K562 (cell line): ENCODE results near the gene SLC5A10. TPM values are rescaled to one million over a fixed set of nuclear protein-coding genes. Genes with fewer than 3 reads are reported as not detected.

ENCODE experiments used
- ATAC-seq: fragments of 200-7000 bp; cut with Tn5 transposase; 3 replicates; pipeline ENCODE4 v1.9.1; 2020; ENCODE audit warnings: moderate library complexity
- BruUV-seq: library from RNA; stranded (reverse); fragments of 400-500 nt; replicated peaks from 2 replicates; lab custom pipeline; 2021; lab: Mats Ljungman, UMichigan
- CTCF ChIA-PET: fragments of 300-600 bp; formaldehyde crosslinking; extraction: SDS; loops from one replicate; lab custom pipeline; 2021; ENCODE audit warnings: low intra/inter-chr PET ratio; lab: Yijun Ruan, JAX
- POLR2A ChIA-PET: fragments of 300-600, 350-650 bp; sonication (Branson Sonifier 250); formaldehyde crosslinking; extraction: SDS; loops from one replicate; lab custom pipeline; 2021; ENCODE audit warnings: antibody characterized with exemption, inconsistent platforms; lab: Yijun Ruan, JAX
- DNase-seq, 4 experiments: peaks; one replicate each; pipeline versions ENCODE4 v3.0.0 to v3.0.0-alpha.2; 2011 to 2018; ENCODE audit warnings: low spot score in 3 of 4, mixed read lengths in 3 of 4; ENCODE audit errors: extremely low read depth in 1 of 4
- FAIRE-seq: peaks from 2 replicates; lab custom pipeline; 2011; peaks lifted over from hg19 to GRCh38; lab: Jason Lieb, UNC
- H2AFZ ChIP-seq: 2 replicates; pipeline ENCODE4 v1.6.0; 2011; ENCODE audit warnings: low read depth, low read length, control low read depth, inconsistent platforms
- H3K27ac ChIP-seq: fragments of 200-600 bp; 3 replicates; pipeline ENCODE4 v1.8.0; 2011; ENCODE audit warnings: low read depth, mild to moderate bottlenecking, control low read depth, inconsistent platforms, low read length, moderate library complexity, mixed read lengths; ENCODE audit errors: extremely low read depth
- H3K27me3 ChIP-seq, 2 experiments: fragments of 300-600 bp in 1 of 2; 2 replicates in 1 of 2; 3 replicates in 1 of 2; pipeline versions ENCODE4 v1.6.0 to v1.8.0; 2011; ENCODE audit warnings: inconsistent platforms in 2 of 2, low read length in 2 of 2, mild to moderate bottlenecking in 1 of 2, mixed read lengths in 1 of 2, moderate library complexity in 1 of 2; ENCODE audit not compliant: control insufficient read depth in 2 of 2, insufficient read depth in 2 of 2
- H3K36me3 ChIP-seq: fragments of 300-600 bp; 3 replicates; pipeline ENCODE4 v1.8.0; 2011; ENCODE audit warnings: mild to moderate bottlenecking, low read length, inconsistent platforms; ENCODE audit not compliant: control insufficient read depth, insufficient read depth
- H3K4me1 ChIP-seq, 2 experiments: fragments of 200-600 bp in 1 of 2; replicated peaks in 1 of 2; 2 replicates in 1 of 2; 3 replicates in 1 of 2; pipeline versions ENCODE4 v1.5.1 to v1.8.0; 2011; ENCODE audit warnings: inconsistent platforms in 2 of 2, low read length in 2 of 2, mild to moderate bottlenecking in 1 of 2, mixed read lengths in 1 of 2, moderate library complexity in 1 of 2; ENCODE audit not compliant: control insufficient read depth in 2 of 2, insufficient read depth in 2 of 2
- H3K4me2 ChIP-seq: 2 replicates; pipeline ENCODE4 v1.6.1; 2011; ENCODE audit warnings: low read length, control low read depth, inconsistent platforms, mixed read lengths; ENCODE audit not compliant: insufficient read depth
- H3K4me3 ChIP-seq: fragments of 200-600 bp; sonication (generic), shearing (Covaris generic); 2 replicates; pipeline ENCODE4 v1.5.1; 2016; ENCODE audit warnings: control low read depth, inconsistent platforms
- H3K79me2 ChIP-seq: fragments of 200-600 bp; 3 replicates; pipeline ENCODE4 v1.8.0; 2011; ENCODE audit warnings: low read length, inconsistent platforms; ENCODE audit not compliant: control insufficient read depth, insufficient read depth
- H3K9ac ChIP-seq, 2 experiments: 2 replicates each; pipeline versions ENCODE4 v1.6.0 to v1.6.1; 2011; ENCODE audit warnings: low read depth in 2 of 2, low read length in 2 of 2, control low read depth in 1 of 2, inconsistent platforms in 1 of 2, mild to moderate bottlenecking in 1 of 2, mixed read lengths in 1 of 2; ENCODE audit not compliant: insufficient read depth in 1 of 2
- H3K9me1 ChIP-seq: one replicate; pipeline ENCODE4 v1.6.0; 2011; ENCODE audit warnings: inconsistent platforms, mild to moderate bottlenecking, low read length, moderate library complexity; ENCODE audit not compliant: control insufficient read depth, insufficient read depth
- H3K9me3 ChIP-seq: replicated peaks from 2 replicates; pipeline ENCODE4 v1.5.1; 2011; ENCODE audit warnings: low read depth, low read length, inconsistent platforms; ENCODE audit not compliant: control insufficient read depth, insufficient read depth
- H4K20me1 ChIP-seq: replicated peaks from 2 replicates; pipeline ENCODE4 v1.6.1; 2011; ENCODE audit warnings: low read length, inconsistent platforms, mixed read lengths; ENCODE audit not compliant: control insufficient read depth, insufficient read depth
- CBX1 ChIP-seq: sonication (generic); IDR thresholded peaks from 2 replicates; pipeline ENCODE4 v1.6.1; 2016; ENCODE audit warnings: antibody characterized with exemption, low read depth, mild to moderate bottlenecking
- CCAR2 ChIP-seq: fragments of 200-400 bp; formaldehyde crosslinking; IDR thresholded peaks from 2 replicates; pipeline ENCODE4 v1.6.1; 2017; ENCODE audit warnings: mild to moderate bottlenecking, low read depth, low read length
- CHD4 ChIP-seq: fragments of 200-600 bp; sonication (generic); IDR thresholded peaks from 3 replicates; pipeline ENCODE4 v1.6.1; 2012; ENCODE audit warnings: low read depth, mild to moderate bottlenecking, mixed read lengths, low read length, inconsistent platforms; ENCODE audit not compliant: insufficient read depth, insufficient replicate concordance, poor library complexity, severe bottlenecking
- FOXA3 ChIP-seq, 2 experiments: fragments of 450-650 bp in 1 of 2; sonication (generic) in 1 of 2; formaldehyde crosslinking; IDR thresholded peaks in 1 of 2; conservative IDR thresholded peaks in 1 of 2; 2 replicates each; pipeline versions ENCODE4 v1.4.0 to v1.8.0; 2020 to 2022; ENCODE audit warnings: mild to moderate bottlenecking in 2 of 2, missing genetic modification reagents in 1 of 2
- MTF1 ChIP-seq: fragments of 250-450 bp; sonication (Bioruptor Pico); IDR thresholded peaks from 2 replicates; pipeline ENCODE4 v1.9.0; 2021; ENCODE audit warnings: moderate library complexity, mild to moderate bottlenecking, inconsistent platforms, borderline replicate concordance
- OTX1 ChIP-seq: fragments of 450-650 bp; formaldehyde crosslinking; IDR thresholded peaks from 2 replicates; pipeline ENCODE4 v1.4.0; 2022; ENCODE audit warnings: mild to moderate bottlenecking
- RNF219 ChIP-seq: fragments of 250-450 bp; sonication (Bioruptor Pico); IDR thresholded peaks from 2 replicates; pipeline ENCODE4 v1.5.0; 2022; ENCODE audit warnings: mild to moderate bottlenecking
- SNIP1 ChIP-seq: fragments of 450-650 bp; IDR thresholded peaks from 2 replicates; pipeline ENCODE4 v1.7.1; 2017; ENCODE audit warnings: low read depth, mild to moderate bottlenecking
- STAG1 ChIP-seq: sonication (generic); formaldehyde crosslinking; IDR thresholded peaks from 2 replicates; pipeline ENCODE4 v1.5.0; 2020; ENCODE audit warnings: missing genetic modification reagents, borderline replicate concordance
- TCF15 ChIP-seq: fragments of 250-450 bp; sonication (Bioruptor Pico); IDR thresholded peaks from 2 replicates; pipeline ENCODE4 v1.8.0; 2022; ENCODE audit warnings: moderate library complexity, mild to moderate bottlenecking, inconsistent platforms
- TEAD2 ChIP-seq: fragments of 450-650 bp; IDR thresholded peaks from 2 replicates; pipeline ENCODE4 v1.6.1; 2016; ENCODE audit warnings: missing genetic modification characterization, control low read depth, missing compliant biosample characterization
- ZNF212 ChIP-seq: fragments of 450-650 bp; formaldehyde crosslinking; IDR thresholded peaks from 2 replicates; pipeline ENCODE4 v1.4.0; 2020; ENCODE audit warnings: mild to moderate bottlenecking
- ZNF395 ChIP-seq: fragments of 200-800 bp; sonication (Bioruptor generic); IDR thresholded peaks from 2 replicates; pipeline ENCODE4 v1.6.1; 2017; ENCODE audit warnings: missing genetic modification characterization, missing compliant biosample characterization
- ZNF512 ChIP-seq: IDR thresholded peaks from 2 replicates; pipeline ENCODE4 v1.6.1; 2016; ENCODE audit warnings: missing genetic modification characterization, missing compliant biosample characterization
- ZNF57 ChIP-seq: fragments of 450-650 bp; formaldehyde crosslinking; IDR thresholded peaks from 2 replicates; pipeline ENCODE4 v1.4.0; 2020; ENCODE audit warnings: mild to moderate bottlenecking, moderate library complexity
- WGBS: fragments of 100-300 bp; shearing (Covaris generic); methylation state at CpG from one replicate; pipeline ENCODE4 v1.1.6; 2016; ENCODE audit warnings: low coverage, mixed read lengths; ENCODE audit not compliant: insufficient coverage; ENCODE audit errors: missing lambda C conversion rate; 5-methylcytosine and 5-hydroxymethylcytosine counted together
- in situ Hi-C: fragments of 300-500 bp; cut with MboI; formaldehyde crosslinking; loops from 4 replicates; pipeline ENCODE4 v1.15.0; 2018; ENCODE audit warnings: inconsistent platforms, mixed read lengths
- intact Hi-C: fragments of 100-400 bp; cut with micrococcal nuclease; formaldehyde crosslinking; loops from 2 replicates; pipeline ENCODE4 v1.14.2; 2022
- polyA plus RNA-seq, 8 experiments: library from polyadenylated mRNA; depleted of rRNA in 4 of 8; stranded (reverse) in 5 of 8; unstranded in 3 of 8; fragments of >200 nt; fragmentation: Nextera tagmentation in 2 of 8; fragmentation: Illumina TruSeq in 1 of 8; extraction: Ambion mirVana in 2 of 8; extraction: Trizol in 1 of 8; gene quantifications; 2 replicates each; pipeline versions ENCODE4 v1.2.1 to v1.2.3, GENCODE V29; 2011 to 2014; ENCODE audit warnings: inconsistent platforms in 1 of 8, missing spikeins in 1 of 8
- total RNA-seq, 7 experiments: library from RNA; depleted of rRNA in 6 of 7; stranded (reverse); fragments of >200 nt in 6 of 7; fragmentation: Illumina TruSeq in 2 of 7; extraction: Trizol in 2 of 7; gene quantifications; 2 replicates each; pipeline versions ENCODE4 v1.2.1 to v1.2.3, GENCODE V29; 2011 to 2021; ENCODE audit warnings: low replicate concordance in 1 of 7

The SLC5A10 gene
- total and polyA plus RNA-seq, 9 of the 15 experiments (the other 6 are each of a cell fraction or from before 2014, with no cell fraction given), result 0.03 to 0.09 (median 0.03) TPM; not detected in 5

- TF ChIP-seq ZNF57 (CRISPR knock-in tag) (no peak), CCAR2 (no peak), CBX1 (no peak)
These were observed 26.7 kb downstream of the SLC5A10 start (continued) for GRCh38 chr17:18978655-18979054.

- BruUV-seq, result no TSS peak
- ATAC-seq, result no peak
- intact Hi-C loops (no loop called here), in situ Hi-C loops (no loop called here)
- H2AFZ ChIP-seq, result no peak overlapping the region
- ChIA-PET POLR2A (interaction anchor here (0.7 to 1.6 kb wide), 3 partner anchors 13 to 16 kb away, joined by 3 to 4 read pairs (median 4); no protein-coding TSS in a partner anchor), CTCF (no interaction called here)
- peaks cover 10 to 36% of the 10 kb centered on the region in 2 experiments; a peak in 4 of 5 replicates for H3K4me1 ChIP-seq
- no peaks in the 10 kb centered on the region for H3K9me3 ChIP-seq
- no peaks in the 10 kb centered on the region for H3K9me1 ChIP-seq
- 96% methylated on average over 9 of the region's 13 CpGs for WGBS
- no peak overlapping the region for H3K27ac ChIP-seq
- DNase-seq, result no peak
- H3K9ac ChIP-seq, result no peak overlapping the region; a peak in 1 of 4 replicates
- peaks cover 36% of the 10 kb centered on the region; the same call in 1 of the 3 replicates for H3K36me3 ChIP-seq
- no peaks in the 10 kb centered on the region for H3K27me3 ChIP-seq
- H4K20me1 ChIP-seq, result no peaks in the 10 kb centered on the region
- no peak overlapping the region for H3K4me2 ChIP-seq
- H3K79me2 ChIP-seq, result no peaks in the 10 kb centered on the region
- H3K4me3 ChIP-seq, result no peak overlapping the region
- FAIRE-seq, result no peak
- TF ChIP-seq ZNF395 (CRISPR knock-in tag) (no peak), TEAD2 (no peak), STAG1 (CRISPR knock-in tag) (no peak), OTX1 (CRISPR knock-in tag) (no peak), TCF15 (no peak), CHD4 (no peak), MTF1 (no peak), SNIP1 (no peak), FOXA3 (CRISPR knock-in tag; conservative IDR thresholded peaks at IDR 0.05 in 1 of 2, IDR thresholded peaks at IDR 0.05 in 1 of 2) (no peak), RNF219 (CRISPR knock-in tag) (no peak), ZNF512 (no peak), ZNF212 (no peak)
These were observed 28.8 kb downstream of the SLC5A10 start for GRCh38 chr17:18980682-18981334.
